H1 (cell line): Measurements from ENCODE around the gene BCAS3.

ENCODE experiments used
- CEBPB ChIP-seq: IDR thresholded peaks from 2 replicates; pipeline ENCODE4 v1.6.1; 2012; ENCODE audit warnings: low read depth, low read length
- CTCF ChIP-seq, 3 experiments: IDR thresholded peaks; 1 replicate in 2 of 3; 2 replicates in 1 of 3; pipeline versions ENCODE4 v1.5.1 to v1.6.1; 2011; ENCODE audit warnings: low read length in 3 of 3, mild to moderate bottlenecking in 3 of 3, inconsistent platforms in 2 of 3, low read depth in 1 of 3, moderate library complexity in 1 of 3; ENCODE audit not compliant: insufficient read depth in 1 of 3; ENCODE audit errors: control extremely low read depth in 1 of 3
- GABPA ChIP-seq: IDR thresholded peaks from 2 replicates; pipeline ENCODE4 v1.6.1; 2011; ENCODE audit warnings: mild to moderate bottlenecking, low read length, moderate library complexity, borderline replicate concordance; ENCODE audit not compliant: insufficient read depth
- MAX ChIP-seq: IDR thresholded peaks from 2 replicates; pipeline ENCODE4 v1.6.1; 2012; ENCODE audit warnings: inconsistent platforms
- POLR2AphosphoS5 ChIP-seq: IDR thresholded peaks from 2 replicates; pipeline ENCODE4 v1.6.1; 2011; ENCODE audit warnings: low read depth, low read length
- RAD21 ChIP-seq, 2 experiments: IDR thresholded peaks in 1 of 2; conservative IDR thresholded peaks in 1 of 2; 2 replicates each; pipeline ENCODE4 v1.6.1; 2011; ENCODE audit warnings: low read depth in 2 of 2, low read length in 2 of 2, improper control_type of control experiment in 1 of 2, inconsistent platforms in 1 of 2, mild to moderate bottlenecking in 1 of 2, moderate library complexity in 1 of 2
- RFX5 ChIP-seq: IDR thresholded peaks from 2 replicates; pipeline ENCODE4 v1.6.1; 2011; ENCODE audit warnings: low read depth, low read length, improper control_type of control experiment, borderline replicate concordance
- SP1 ChIP-seq: IDR thresholded peaks from 2 replicates; pipeline ENCODE4 v1.6.1; 2011; ENCODE audit warnings: low read depth, low read length
- SP4 ChIP-seq: IDR thresholded peaks from 2 replicates; pipeline ENCODE4 v1.6.1; 2012; ENCODE audit warnings: low read length, inconsistent platforms

GRCh38 chr17:61369751-61370150, 692.1 kb downstream of the BCAS3 start:
- no peak for TF ChIP-seq CTCF (IDR thresholded peaks at IDR 0.05; ENCODE audit: control extremely low read depth in 1 of 3, insufficient read depth in 1 of 3, low read depth in 1 of 3, low read length in 3 of 3)
- no peak for TF ChIP-seq SP1
- no peak for TF ChIP-seq GABPA
- no peak for TF ChIP-seq SP4
- TF ChIP-seq POLR2AphosphoS5, result no peak
- TF ChIP-seq CEBPB, result no peak
- no peak for TF ChIP-seq RFX5
- TF ChIP-seq MAX, result no peak
- no peak for TF ChIP-seq RAD21 (IDR thresholded peaks at IDR 0.05 in 1 of 2, conservative IDR thresholded peaks at IDR 0.05 in 1 of 2; ENCODE audit: low read depth in 2 of 2, low read length in 2 of 2)
